Naive thymus-derived CD4-positive, alpha-beta T cell (primary cell): ENCODE results near the gene GPR27. TPM values are rescaled to one million over a fixed set of nuclear protein-coding genes. Genes with fewer than 3 reads are reported as not detected.

Experiments used
- ATAC-seq: fragments of 150-1000 bp; cut with Tn5 transposase; 2 replicates; pipeline ENCODE4 v1.10.0; 2021; ENCODE audit warnings: mild to moderate bottlenecking, moderate library complexity
- CTCF ChIA-PET: fragments of 350-600 bp; sonication (Branson Sonifier 250); formaldehyde crosslinking; loops from one replicate; lab custom pipeline; 2021; ENCODE audit warnings: antibody characterized with exemption; lab: Charles Lee
- POLR2A ChIA-PET: fragments of 350-600 bp; sonication (Branson Sonifier 250); formaldehyde crosslinking; loops from one replicate; lab custom pipeline; 2021; ENCODE audit warnings: antibody characterized with exemption, inconsistent platforms; lab: Charles Lee
- DNase-seq, 9 donors: peaks; one replicate each; pipeline versions ENCODE4 v3.0.0 to v3.0.0-alpha.2; 2020 to 2022; ENCODE audit warnings: mixed read lengths in 1 of 9
- H3K27ac ChIP-seq: one replicate; pipeline ENCODE4 v1.7.0; 2013; ENCODE audit warnings: mild to moderate bottlenecking, low read depth, low read length, moderate library complexity
- H3K27me3 ChIP-seq, 2 donors: one replicate each; pipeline ENCODE4 v1.7.0; 2013; ENCODE audit warnings: low read length in 2 of 2, mild to moderate bottlenecking in 2 of 2, moderate library complexity in 2 of 2; ENCODE audit not compliant: control insufficient read depth in 2 of 2, insufficient read depth in 2 of 2
- H3K36me3 ChIP-seq, 3 experiments: 1 replicate in 2 of 3; 2 replicates in 1 of 3; pipeline ENCODE4 v1.7.0; 2013; ENCODE audit warnings: low read length in 3 of 3, mild to moderate bottlenecking in 3 of 3, moderate library complexity in 1 of 3; ENCODE audit not compliant: insufficient read depth in 3 of 3, control insufficient read depth in 2 of 3
- H3K4me1 ChIP-seq, 2 donors: one replicate each; pipeline ENCODE4 v1.7.0; 2013; ENCODE audit warnings: low read length in 2 of 2, mild to moderate bottlenecking in 2 of 2, moderate library complexity in 1 of 2; ENCODE audit not compliant: control insufficient read depth in 2 of 2, insufficient read depth in 2 of 2
- H3K4me3 ChIP-seq: 2 replicates; pipeline ENCODE4 v1.7.0; 2013; ENCODE audit warnings: mild to moderate bottlenecking, low read length
- H3K9me3 ChIP-seq, 3 experiments: 1 replicate in 2 of 3; 2 replicates in 1 of 3; pipeline ENCODE4 v1.7.0; 2013; ENCODE audit warnings: low read length in 3 of 3; ENCODE audit not compliant: control insufficient read depth in 2 of 3
- H3K27ac Mint-ChIP-seq, 9 donors: one replicate each; pipeline ENCODE4 v1.8.0; 2020 to 2022; ENCODE audit warnings: mixed read lengths in 9 of 9, mild to moderate bottlenecking in 8 of 9, moderate library complexity in 5 of 9, inconsistent platforms in 2 of 9
- H3K27me3 Mint-ChIP-seq, 5 donors: one replicate each; pipeline ENCODE4 v1.8.0; 2021 to 2022; ENCODE audit warnings: mixed read lengths in 5 of 5, mild to moderate bottlenecking in 1 of 5
- H3K36me3 Mint-ChIP-seq, 5 donors: one replicate each; pipeline ENCODE4 v1.8.0; 2020 to 2022; ENCODE audit warnings: mixed read lengths in 5 of 5, mild to moderate bottlenecking in 3 of 5, inconsistent platforms in 1 of 5
- H3K4me1 Mint-ChIP-seq, 7 donors: one replicate each; pipeline ENCODE4 v1.8.0; 2020 to 2022; ENCODE audit warnings: mixed read lengths in 7 of 7, mild to moderate bottlenecking in 3 of 7, inconsistent platforms in 1 of 7
- H3K4me3 Mint-ChIP-seq, 10 donors: one replicate each; pipeline ENCODE4 v1.8.0; 2020 to 2022; ENCODE audit warnings: mild to moderate bottlenecking in 10 of 10, mixed read lengths in 10 of 10, moderate library complexity in 6 of 10, inconsistent platforms in 2 of 10
- H3K9me3 Mint-ChIP-seq, 11 donors: one replicate each; pipeline ENCODE4 v1.8.0; 2020 to 2022; ENCODE audit warnings: mixed read lengths in 11 of 11, mild to moderate bottlenecking in 4 of 11, inconsistent platforms in 1 of 11, moderate library complexity in 1 of 11
- intact Hi-C, 2 donors: fragments of 100-400 bp; cut with micrococcal nuclease; formaldehyde crosslinking; loops; one replicate each; pipeline ENCODE4 v1.15.1; 2023
- polyA plus RNA-seq, 2 donors: library from polyadenylated mRNA; unstranded; fragments of 300-500 nt; fragmentation: Illumina TruSeq; gene quantifications; one replicate each; pipeline ENCODE4 v1.2.3, GENCODE V29; 2021
- total RNA-seq, 6 experiments: library from RNA in 5 of 6; stranded (reverse) in 5 of 6; gene quantifications; 1 replicate in 5 of 6; 2 replicates in 1 of 6; pipeline ENCODE4 v1.2.3 and lab custom pipeline; 2021 to 2026

The GPR27 gene
- total and polyA plus RNA-seq, 7 experiments from 2014 or later: 0.24 to 4.7 (median 0.60) TPM; not detected in 4

GRCh38 chr3:71721002-71721401, 32.7 kb upstream of the GPR27 start:
- intact Hi-C loops: loop anchor here (1.0 to 10.0 kb wide), 13 partner anchors 10 to 726 kb away; partner anchors contain the start of genes FOXP1 (in 1 of the 2) and RYBP (in 1 of the 2)
- H3K36me3 ChIP-seq: peaks cover 0 to 3% (median 0%) of the 10 kb centered on the region in 3 experiments
- H3K4me3 ChIP-seq: no peak overlapping the region
- peaks cover 0 to 2% (median 0%) of the 10 kb centered on the region in 11 donors for H3K9me3 Mint-ChIP-seq
- DNase-seq (no peak), ATAC-seq (no peak)
- H3K27me3 Mint-ChIP-seq: no peaks in the 10 kb centered on the region
- peaks cover 5 to 32% (median 17%) of the 10 kb centered on the region in 5 donors for H3K36me3 Mint-ChIP-seq
- peaks cover 66 to 83% (median 74%) of the 10 kb centered on the region in 7 donors for H3K4me1 Mint-ChIP-seq
- ChIA-PET CTCF (interaction anchor here (1.1 to 1.2 kb wide), 2 partner anchors 8 to 10 kb away, joined by 4 to 6 read pairs; no protein-coding TSS in a partner anchor), POLR2A (interaction anchor here (1.0 kb wide), 1 partner anchor 9 kb away, joined by 4 read pairs; no protein-coding TSS in a partner anchor)
- H3K9me3 ChIP-seq: no peaks in the 10 kb centered on the region
- H3K4me1 ChIP-seq: peaks cover 63 to 68% of the 10 kb centered on the region in 2 donors
- H3K27ac Mint-ChIP-seq: peak overlapping the region; percentile 11 to 98 (median 90)
- peak overlapping the region; percentile 76 for H3K27ac ChIP-seq
- no peaks in the 10 kb centered on the region for H3K27me3 ChIP-seq
- H3K4me3 Mint-ChIP-seq: peak overlapping the region; percentile 81 to 97 (median 88)

- H3K4me3 ChIP-seq: peak overlapping the region; percentile 65
- H3K36me3 ChIP-seq: peaks cover 0 to 3% (median 0%) of the 10 kb centered on the region in 3 experiments
- peaks cover 5 to 32% (median 17%) of the 10 kb centered on the region in 5 donors for H3K36me3 Mint-ChIP-seq
- peaks cover 66 to 71% of the 10 kb centered on the region in 2 donors for H3K4me1 ChIP-seq
- ATAC-seq: peak; percentile 27
- peak overlapping the region; percentile 76 for H3K27ac ChIP-seq
- H3K4me3 Mint-ChIP-seq: peak overlapping the region; percentile 72 to 97 (median 88)
- DNase-seq: peak in 4 of 9 donors; percentile 42 to 57 (median 50)
- intact Hi-C loops: loop anchor here (1.0 to 10.0 kb wide), 19 partner anchors 10 to 1275 kb away; partner anchors contain the start of genes RYBP (in 2 of the 2), FOXP1 (in 1 of the 2), PPP4R2 (in 1 of the 2) and SHQ1 (in 1 of the 2)
- peak overlapping the region; percentile 84 to 98 (median 90) for H3K27ac Mint-ChIP-seq
- peaks cover 0 to 2% (median 0%) of the 10 kb centered on the region in 11 donors for H3K9me3 Mint-ChIP-seq
- H3K4me1 Mint-ChIP-seq: peaks cover 70 to 85% (median 79%) of the 10 kb centered on the region in 7 donors
- no peaks in the 10 kb centered on the region for H3K9me3 ChIP-seq
- no peaks in the 10 kb centered on the region for H3K27me3 Mint-ChIP-seq
- no peaks in the 10 kb centered on the region for H3K27me3 ChIP-seq
- CTCF ChIA-PET: interaction anchor here (1.2 kb wide), 1 partner anchor 8 kb away, joined by 4 read pairs; no protein-coding TSS in a partner anchor
- POLR2A ChIA-PET: interaction anchor here (1.6 kb wide), 1 partner anchor 8 kb away, joined by 7 read pairs; no protein-coding TSS in a partner anchor
Measured at GRCh38 chr3:71721651-71722157, 32.0 kb upstream of the GPR27 start.

- no peak for DNase-seq
- intact Hi-C loops: loop anchor here (1.0 to 10.0 kb wide), 19 partner anchors 11 to 1274 kb away; partner anchors contain the start of genes RYBP (in 2 of the 2), FOXP1 (in 1 of the 2), PPP4R2 (in 1 of the 2) and SHQ1 (in 1 of the 2)
- peak overlapping the region; percentile 46 to 97 (median 88) for H3K4me3 Mint-ChIP-seq
- peaks cover 5 to 32% (median 17%) of the 10 kb centered on the region in 5 donors for H3K36me3 Mint-ChIP-seq
- H3K27ac ChIP-seq: peak overlapping the region; percentile 76
- H3K27me3 Mint-ChIP-seq: no peaks in the 10 kb centered on the region
- ChIA-PET CTCF (interaction anchor here (1.1 to 1.9 kb wide), 2 partner anchors 9 to 11 kb away, joined by 4 to 7 read pairs; no protein-coding TSS in a partner anchor), POLR2A (interaction anchor here (0.9 to 1.6 kb wide), 4 partner anchors 9 to 1017 kb away, joined by 3 to 7 read pairs (median 4); no protein-coding TSS in a partner anchor)
- peaks cover 65 to 79% (median 76%) of the 10 kb centered on the region in 7 donors for H3K4me1 Mint-ChIP-seq
- peak overlapping the region; percentile 65 for H3K4me3 ChIP-seq
- peaks cover 0 to 2% (median 0%) of the 10 kb centered on the region in 11 donors for H3K9me3 Mint-ChIP-seq
- peaks cover 59 to 64% of the 10 kb centered on the region in 2 donors for H3K4me1 ChIP-seq
- no peaks in the 10 kb centered on the region for H3K27me3 ChIP-seq
- peaks cover 0 to 3% (median 0%) of the 10 kb centered on the region in 3 experiments for H3K36me3 ChIP-seq
- H3K9me3 ChIP-seq: no peaks in the 10 kb centered on the region
- no peak for ATAC-seq
- H3K27ac Mint-ChIP-seq: peak overlapping the region; percentile 84 to 98 (median 90)
Measured at GRCh38 chr3:71722693-71723092, 31.0 kb upstream of the GPR27 start.

- peak overlapping the region; percentile 81 to 97 (median 90) for H3K4me3 Mint-ChIP-seq
- POLR2A ChIA-PET: interaction anchor here (0.6 to 1.6 kb wide), 6 partner anchors 10 to 1273 kb away, joined by 3 to 7 read pairs (median 3); partner anchors contain the start of gene PPP4R2
- intact Hi-C loops: loop anchor here (1.0 to 10.0 kb wide), 19 partner anchors 12 to 1273 kb away; partner anchors contain the start of genes RYBP (in 2 of the 2), SHQ1 (in 2 of the 2), FOXP1 (in 1 of the 2) and PPP4R2 (in 1 of the 2)
- H3K27me3 Mint-ChIP-seq: no peaks in the 10 kb centered on the region
- H3K27ac Mint-ChIP-seq: peak overlapping the region; percentile 84 to 98 (median 90)
- H3K27ac ChIP-seq: peak overlapping the region; percentile 76
- DNase-seq: peak in 7 of 9 donors; percentile 69 to 81 (median 75)
- H3K4me3 ChIP-seq: peak overlapping the region; percentile 65
- ATAC-seq: peak; percentile 61
- H3K9me3 Mint-ChIP-seq: peaks cover 0 to 2% (median 0%) of the 10 kb centered on the region in 11 donors
- H3K36me3 Mint-ChIP-seq: peaks cover 5 to 29% (median 12%) of the 10 kb centered on the region in 5 donors
- H3K27me3 ChIP-seq: no peaks in the 10 kb centered on the region
- no peaks in the 10 kb centered on the region for H3K9me3 ChIP-seq
- H3K4me1 ChIP-seq: peaks cover 55 to 58% of the 10 kb centered on the region in 2 donors
- H3K36me3 ChIP-seq: peaks cover 0 to 3% (median 0%) of the 10 kb centered on the region in 3 experiments
- H3K4me1 Mint-ChIP-seq: peaks cover 63 to 75% (median 71%) of the 10 kb centered on the region in 7 donors
- CTCF ChIA-PET: interaction anchor here (0.6 to 1.9 kb wide), 3 partner anchors 10 to 276 kb away, joined by 3 to 7 read pairs (median 3); no protein-coding TSS in a partner anchor
Measured at GRCh38 chr3:71723452-71724170, 30.0 kb upstream of the GPR27 start.

GRCh38 chr3:71724171-71724453, 29.5 kb upstream of the GPR27 start:
- Mint-ChIP-seq H3K36me3 (peaks cover 5 to 26% (median 10%) of the 10 kb centered on the region in 5 donors), H3K27ac (peak overlapping the region; percentile 84 to 98 (median 90)), H3K27me3 (no peaks in the 10 kb centered on the region), H3K4me3 (peak overlapping the region; percentile 81 to 97 (median 90)), H3K9me3 (peaks cover 0 to 2% (median 0%) of the 10 kb centered on the region in 11 donors), H3K4me1 (peaks cover 60 to 75% (median 71%) of the 10 kb centered on the region in 7 donors)
- no peak for ATAC-seq
- ChIA-PET CTCF (interaction anchor here (1.9 kb wide), 1 partner anchor 13 kb away, joined by 7 read pairs; no protein-coding TSS in a partner anchor), POLR2A (interaction anchor here (0.6 to 1.5 kb wide), 4 partner anchors 13 to 1272 kb away, joined by 3 to 4 read pairs (median 4); partner anchors contain the start of gene PPP4R2)
- Histone ChIP-seq H3K36me3 (peaks cover 0 to 3% (median 0%) of the 10 kb centered on the region in 3 experiments), H3K4me1 (peaks cover 55 to 58% of the 10 kb centered on the region in 2 donors), H3K27ac (peak overlapping the region; percentile 76), H3K9me3 (no peaks in the 10 kb centered on the region), H3K27me3 (no peaks in the 10 kb centered on the region), H3K4me3 (peak overlapping the region; percentile 65)
- DNase-seq: peak in 1 of 9 donors; percentile 7
- intact Hi-C loops: loop anchor here (2.0 to 10.0 kb wide), 13 partner anchors 142 to 1125 kb away; partner anchors contain the start of genes FOXP1 (in 1 of the 2), RYBP (in 1 of the 2) and SHQ1 (in 1 of the 2)
